ENCODE data around the gene STAMBPL1.

STAMBPL1 gene

GRCh38 chr10:88840104-88840503 is 39.9 kb upstream of the STAMBPL1 start:
- no peaks in the 10 kb centered on the region for H3K9me3 ChIP-seq (ENCODE audit: control insufficient read depth, insufficient read depth, low read length)
- no peak overlapping the region for H3K27ac ChIP-seq (ENCODE audit: low read depth, low read length)
- TF ChIP-seq EZH2phosphoT487 (IDR thresholded peaks at IDR 0.05; ENCODE audit: borderline replicate concordance, low read length): no peak
- TF ChIP-seq, protein P1, sequence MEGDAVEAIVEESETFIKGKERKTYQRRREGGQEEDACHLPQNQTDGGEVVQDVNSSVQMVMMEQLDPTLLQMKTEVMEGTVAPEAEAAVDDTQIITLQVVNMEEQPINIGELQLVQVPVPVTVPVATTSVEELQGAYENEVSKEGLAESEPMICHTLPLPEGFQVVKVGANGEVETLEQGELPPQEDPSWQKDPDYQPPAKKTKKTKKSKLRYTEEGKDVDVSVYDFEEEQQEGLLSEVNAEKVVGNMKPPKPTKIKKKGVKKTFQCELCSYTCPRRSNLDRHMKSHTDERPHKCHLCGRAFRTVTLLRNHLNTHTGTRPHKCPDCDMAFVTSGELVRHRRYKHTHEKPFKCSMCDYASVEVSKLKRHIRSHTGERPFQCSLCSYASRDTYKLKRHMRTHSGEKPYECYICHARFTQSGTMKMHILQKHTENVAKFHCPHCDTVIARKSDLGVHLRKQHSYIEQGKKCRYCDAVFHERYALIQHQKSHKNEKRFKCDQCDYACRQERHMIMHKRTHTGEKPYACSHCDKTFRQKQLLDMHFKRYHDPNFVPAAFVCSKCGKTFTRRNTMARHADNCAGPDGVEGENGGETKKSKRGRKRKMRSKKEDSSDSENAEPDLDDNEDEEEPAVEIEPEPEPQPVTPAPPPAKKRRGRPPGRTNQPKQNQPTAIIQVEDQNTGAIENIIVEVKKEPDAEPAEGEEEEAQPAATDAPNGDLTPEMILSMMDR (IDR thresholded peaks at IDR 0.05; ENCODE audit: low read depth, low read length, poor library complexity, severe bottlenecking): no peak
- H3F3A ChIP-seq (ENCODE audit: control insufficient read depth, insufficient read depth): no peaks in the 10 kb centered on the region
- H3K79me2 ChIP-seq (ENCODE audit: control insufficient read depth, low read length): no peaks in the 10 kb centered on the region
- H3K4me2 ChIP-seq (ENCODE audit: low read length): no peak overlapping the region
- no peaks in the 10 kb centered on the region for H4K20me1 ChIP-seq (ENCODE audit: control insufficient read depth, insufficient read depth, low read depth, low read length)
- peaks cover 6% of the 10 kb centered on the region; the same call in 1 of the 2 replicates for H3K27me3 ChIP-seq (ENCODE audit: control insufficient read depth, low read length)
- no peaks in the 10 kb centered on the region for H3K36me3 ChIP-seq (ENCODE audit: control insufficient read depth, low read length)
- H3K4me1 ChIP-seq (ENCODE audit: control insufficient read depth, low read length): no peaks in the 10 kb centered on the region
- H3K4me3 ChIP-seq (ENCODE audit: low read length): no peak overlapping the region
- H3K9me2 ChIP-seq (replicated peaks; ENCODE audit: control insufficient read depth, low read length): no peaks in the 10 kb centered on the region

DNA sequence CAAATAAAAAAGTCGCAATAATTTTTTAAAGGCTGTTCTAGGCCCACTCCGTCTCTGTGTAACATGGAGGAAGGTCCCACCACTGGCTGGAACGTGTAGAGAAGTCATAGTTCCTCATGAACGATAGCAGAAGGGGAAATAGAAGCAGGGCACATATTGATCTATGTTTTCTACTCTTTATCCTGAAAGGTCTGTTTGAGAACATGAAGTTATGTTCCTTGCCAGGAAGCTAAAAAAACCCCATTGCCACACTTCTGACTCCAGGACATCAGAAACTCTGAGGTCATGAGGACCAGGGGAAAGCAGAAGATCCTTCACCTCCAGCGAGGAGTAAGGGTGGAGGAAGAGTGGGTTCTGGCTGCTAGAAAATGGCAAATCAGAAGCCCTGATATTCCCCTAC is 39.2 kb upstream of the STAMBPL1 start:
- peaks cover 6% of the 10 kb centered on the region; the same call in 1 of the 2 replicates for H3K27me3 ChIP-seq (ENCODE audit: control insufficient read depth, low read length)
- no peak overlapping the region for H3K27ac ChIP-seq (ENCODE audit: low read depth, low read length)
- no peaks in the 10 kb centered on the region for H3F3A ChIP-seq (ENCODE audit: control insufficient read depth, insufficient read depth)
- H3K9me2 ChIP-seq (replicated peaks; ENCODE audit: control insufficient read depth, low read length): no peaks in the 10 kb centered on the region
- TF ChIP-seq, protein P1 (IDR thresholded peaks at IDR 0.05; ENCODE audit: low read depth, low read length, poor library complexity, severe bottlenecking): no peak
- no peak for TF ChIP-seq EZH2phosphoT487 (IDR thresholded peaks at IDR 0.05; ENCODE audit: borderline replicate concordance, low read length)
- H3K79me2 ChIP-seq (ENCODE audit: control insufficient read depth, low read length): no peaks in the 10 kb centered on the region
- H3K4me3 ChIP-seq (ENCODE audit: low read length): no peak overlapping the region
- H4K20me1 ChIP-seq (ENCODE audit: control insufficient read depth, insufficient read depth, low read depth, low read length): no peaks in the 10 kb centered on the region
- H3K9me3 ChIP-seq (ENCODE audit: control insufficient read depth, insufficient read depth, low read length): no peaks in the 10 kb centered on the region
- H3K4me1 ChIP-seq (ENCODE audit: control insufficient read depth, low read length): no peaks in the 10 kb centered on the region
- no peak overlapping the region for H3K4me2 ChIP-seq (ENCODE audit: low read length)
- H3K36me3 ChIP-seq (ENCODE audit: control insufficient read depth, low read length): no peaks in the 10 kb centered on the region

DNA sequence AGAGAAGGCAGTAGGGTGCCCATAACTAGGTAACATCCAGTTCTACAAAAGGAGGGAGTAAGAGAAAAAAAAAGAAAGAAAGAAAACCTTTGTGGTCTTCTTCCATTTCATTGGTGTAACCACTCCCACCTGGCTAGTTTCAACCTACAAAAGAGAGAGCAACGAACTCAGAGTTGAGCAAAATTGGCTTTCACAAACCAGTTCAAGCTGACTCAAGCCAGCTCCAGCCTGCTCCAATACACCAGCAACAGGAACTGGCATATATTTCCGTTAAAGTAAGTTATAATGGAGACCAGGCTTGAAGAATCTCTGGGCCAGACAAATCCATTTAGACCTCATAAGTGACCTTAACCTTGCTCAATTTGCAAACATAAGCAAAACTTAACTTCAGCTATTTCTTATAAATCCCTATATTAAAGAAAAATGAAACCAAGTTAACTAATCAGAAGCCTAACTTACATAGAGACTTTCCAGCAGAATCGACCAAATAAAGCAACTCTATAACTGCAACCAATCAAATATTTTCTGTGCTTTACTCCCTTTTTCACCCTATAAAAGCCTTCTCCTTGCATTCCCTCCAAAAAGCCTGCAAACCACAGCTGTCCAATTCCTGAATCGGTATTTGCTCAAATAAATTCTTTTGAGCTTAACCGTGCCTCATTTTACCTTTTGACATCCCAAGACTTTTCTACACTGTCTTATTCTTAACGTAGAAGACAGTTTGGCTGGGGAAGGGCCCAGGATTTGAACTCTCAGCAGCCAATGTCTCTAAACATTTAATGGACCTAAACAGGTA is 38.5 kb upstream of the STAMBPL1 start:
- Histone ChIP-seq H3K79me2 (ENCODE audit: control insufficient read depth, low read length) (no peaks in the 10 kb centered on the region), H3K9me3 (ENCODE audit: control insufficient read depth, insufficient read depth, low read length) (no peaks in the 10 kb centered on the region), H3K4me2 (ENCODE audit: low read length) (no peak overlapping the region), H3F3A (ENCODE audit: control insufficient read depth, insufficient read depth) (no peaks in the 10 kb centered on the region), H3K27ac (ENCODE audit: low read depth, low read length) (no peak overlapping the region), H3K27me3 (ENCODE audit: control insufficient read depth, low read length) (peaks cover 6% of the 10 kb centered on the region; the same call in 1 of the 2 replicates), H3K4me1 (ENCODE audit: control insufficient read depth, low read length) (no peaks in the 10 kb centered on the region), H3K36me3 (ENCODE audit: control insufficient read depth, low read length) (no peaks in the 10 kb centered on the region), H3K4me3 (ENCODE audit: low read length) (no peak overlapping the region), H3K9me2 (replicated peaks; ENCODE audit: control insufficient read depth, low read length) (no peaks in the 10 kb centered on the region), H4K20me1 (ENCODE audit: control insufficient read depth, insufficient read depth, low read depth, low read length) (no peaks in the 10 kb centered on the region)
- TF ChIP-seq, protein P1 (IDR thresholded peaks at IDR 0.05; ENCODE audit: low read depth, low read length, poor library complexity, severe bottlenecking): no peak
- TF ChIP-seq EZH2phosphoT487 (IDR thresholded peaks at IDR 0.05; ENCODE audit: borderline replicate concordance, low read length): no peak
